Panc1 (cell line): Measurements from ENCODE around the gene SLC26A3.

Source experiments
- POLR2AphosphoS5 ChIP-seq: IDR thresholded peaks from 2 replicates; pipeline ENCODE4 v1.6.1; 2012; ENCODE audit warnings: mild to moderate bottlenecking, low read depth, low read length, moderate library complexity
- SIN3A ChIP-seq: IDR thresholded peaks from 2 replicates; pipeline ENCODE4 v1.6.1; 2012; ENCODE audit warnings: low read depth, mild to moderate bottlenecking, low read length, moderate library complexity, borderline replicate concordance; ENCODE audit not compliant: insufficient read depth
- TF ChIP-seq, protein P1 (sequence below): fragments of 450-650 bp; IDR thresholded peaks from 2 replicates; pipeline ENCODE4 v1.5.1; 2017; ENCODE audit warnings: mild to moderate bottlenecking
- TF ChIP-seq, protein P2 (sequence below), 2 experiments: IDR thresholded peaks; 2 replicates each; pipeline ENCODE4 v1.6.1; 2011 to 2012; ENCODE audit warnings: low read depth in 2 of 2, control low read depth in 1 of 2, low read length in 1 of 2, mild to moderate bottlenecking in 1 of 2, moderate library complexity in 1 of 2; ENCODE audit not compliant: insufficient read depth in 1 of 2

DNA sequence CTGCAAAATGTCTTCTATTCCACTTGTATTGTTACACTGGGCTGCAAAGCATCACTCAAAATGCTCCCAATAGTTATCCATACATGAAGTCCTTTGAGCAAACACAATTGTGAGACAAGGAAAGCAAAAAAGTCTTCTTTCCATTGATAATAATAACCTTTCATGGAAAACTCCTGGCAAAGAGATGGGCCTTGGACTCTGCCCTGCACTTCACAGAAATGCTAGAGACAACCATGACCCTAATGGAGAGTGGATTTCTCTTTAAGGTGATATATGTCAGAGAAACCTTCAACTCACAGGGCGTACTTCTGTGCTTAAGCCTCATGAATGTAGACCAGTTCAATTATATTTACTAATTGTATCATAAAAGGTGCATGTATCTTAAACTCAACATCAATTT lies 19.4 kb downstream of the SLC26A3 start:
- TF ChIP-seq, protein P1, sequence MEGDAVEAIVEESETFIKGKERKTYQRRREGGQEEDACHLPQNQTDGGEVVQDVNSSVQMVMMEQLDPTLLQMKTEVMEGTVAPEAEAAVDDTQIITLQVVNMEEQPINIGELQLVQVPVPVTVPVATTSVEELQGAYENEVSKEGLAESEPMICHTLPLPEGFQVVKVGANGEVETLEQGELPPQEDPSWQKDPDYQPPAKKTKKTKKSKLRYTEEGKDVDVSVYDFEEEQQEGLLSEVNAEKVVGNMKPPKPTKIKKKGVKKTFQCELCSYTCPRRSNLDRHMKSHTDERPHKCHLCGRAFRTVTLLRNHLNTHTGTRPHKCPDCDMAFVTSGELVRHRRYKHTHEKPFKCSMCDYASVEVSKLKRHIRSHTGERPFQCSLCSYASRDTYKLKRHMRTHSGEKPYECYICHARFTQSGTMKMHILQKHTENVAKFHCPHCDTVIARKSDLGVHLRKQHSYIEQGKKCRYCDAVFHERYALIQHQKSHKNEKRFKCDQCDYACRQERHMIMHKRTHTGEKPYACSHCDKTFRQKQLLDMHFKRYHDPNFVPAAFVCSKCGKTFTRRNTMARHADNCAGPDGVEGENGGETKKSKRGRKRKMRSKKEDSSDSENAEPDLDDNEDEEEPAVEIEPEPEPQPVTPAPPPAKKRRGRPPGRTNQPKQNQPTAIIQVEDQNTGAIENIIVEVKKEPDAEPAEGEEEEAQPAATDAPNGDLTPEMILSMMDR = no peak
- no peak for TF ChIP-seq SIN3A
- no peak for TF ChIP-seq POLR2AphosphoS5
- TF ChIP-seq, protein P2, sequence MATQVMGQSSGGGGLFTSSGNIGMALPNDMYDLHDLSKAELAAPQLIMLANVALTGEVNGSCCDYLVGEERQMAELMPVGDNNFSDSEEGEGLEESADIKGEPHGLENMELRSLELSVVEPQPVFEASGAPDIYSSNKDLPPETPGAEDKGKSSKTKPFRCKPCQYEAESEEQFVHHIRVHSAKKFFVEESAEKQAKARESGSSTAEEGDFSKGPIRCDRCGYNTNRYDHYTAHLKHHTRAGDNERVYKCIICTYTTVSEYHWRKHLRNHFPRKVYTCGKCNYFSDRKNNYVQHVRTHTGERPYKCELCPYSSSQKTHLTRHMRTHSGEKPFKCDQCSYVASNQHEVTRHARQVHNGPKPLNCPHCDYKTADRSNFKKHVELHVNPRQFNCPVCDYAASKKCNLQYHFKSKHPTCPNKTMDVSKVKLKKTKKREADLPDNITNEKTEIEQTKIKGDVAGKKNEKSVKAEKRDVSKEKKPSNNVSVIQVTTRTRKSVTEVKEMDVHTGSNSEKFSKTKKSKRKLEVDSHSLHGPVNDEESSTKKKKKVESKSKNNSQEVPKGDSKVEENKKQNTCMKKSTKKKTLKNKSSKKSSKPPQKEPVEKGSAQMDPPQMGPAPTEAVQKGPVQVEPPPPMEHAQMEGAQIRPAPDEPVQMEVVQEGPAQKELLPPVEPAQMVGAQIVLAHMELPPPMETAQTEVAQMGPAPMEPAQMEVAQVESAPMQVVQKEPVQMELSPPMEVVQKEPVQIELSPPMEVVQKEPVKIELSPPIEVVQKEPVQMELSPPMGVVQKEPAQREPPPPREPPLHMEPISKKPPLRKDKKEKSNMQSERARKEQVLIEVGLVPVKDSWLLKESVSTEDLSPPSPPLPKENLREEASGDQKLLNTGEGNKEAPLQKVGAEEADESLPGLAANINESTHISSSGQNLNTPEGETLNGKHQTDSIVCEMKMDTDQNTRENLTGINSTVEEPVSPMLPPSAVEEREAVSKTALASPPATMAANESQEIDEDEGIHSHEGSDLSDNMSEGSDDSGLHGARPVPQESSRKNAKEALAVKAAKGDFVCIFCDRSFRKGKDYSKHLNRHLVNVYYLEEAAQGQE (IDR thresholded peaks at IDR 0.05; ENCODE audit: insufficient read depth in 1 of 2, low read depth in 2 of 2, low read length in 1 of 2) = no peak
